SK-N-SH treated with all-trans-retinoic acid at 6 μM for 48 hours (cell line): ENCODE data around the gene SLC39A1.

Experiments used
- ATAC-seq: fragments of 200-7000 bp; cut with Tn5 transposase; 3 replicates; pipeline ENCODE4 v1.9.1; 2020; ENCODE audit warnings: mild to moderate bottlenecking, moderate library complexity
- ARNTL ChIP-seq: fragments of 450-650 bp; formaldehyde crosslinking; IDR thresholded peaks from 2 replicates; pipeline ENCODE4 v1.5.0; 2020; ENCODE audit warnings: low read depth, mild to moderate bottlenecking, moderate library complexity, borderline replicate concordance
- BACH2 ChIP-seq: fragments of 250-450 bp; sonication (Bioruptor Pico); IDR thresholded peaks from 2 replicates; pipeline ENCODE4 v1.9.0; 2021; ENCODE audit warnings: mild to moderate bottlenecking, borderline replicate concordance
- CREB5 ChIP-seq: fragments of 250-450 bp; sonication (Bioruptor Pico); IDR thresholded peaks from 2 replicates; pipeline ENCODE4 v1.5.1; 2020; ENCODE audit warnings: low read depth, mild to moderate bottlenecking, moderate library complexity
- CSDC2 ChIP-seq: fragments of 250-450 bp; sonication (Bioruptor Pico); IDR thresholded peaks from 2 replicates; pipeline ENCODE4 v1.5.0; 2020; ENCODE audit warnings: mild to moderate bottlenecking, moderate library complexity
- ESRRG ChIP-seq: fragments of 250-450 bp; sonication (Bioruptor Pico); IDR thresholded peaks from 2 replicates; pipeline ENCODE4 v1.6.1; 2021; ENCODE audit warnings: mild to moderate bottlenecking
- GLIS3 ChIP-seq: fragments of 250-450 bp; sonication (Bioruptor Pico); IDR thresholded peaks from 2 replicates; pipeline ENCODE4 v1.5.0; 2020; ENCODE audit warnings: mild to moderate bottlenecking, moderate library complexity
- ISL1 ChIP-seq: fragments of 250-450 bp; sonication (Bioruptor Pico); IDR thresholded peaks from 2 replicates; pipeline ENCODE4 v2.1.2; 2022; ENCODE audit warnings: mild to moderate bottlenecking, moderate library complexity
- OSR1 ChIP-seq: fragments of 250-450 bp; sonication (Bioruptor Pico); IDR thresholded peaks from 2 replicates; pipeline ENCODE4 v1.8.0; 2022; ENCODE audit warnings: moderate library complexity, mild to moderate bottlenecking, inconsistent platforms
- PPARA ChIP-seq: fragments of 250-450 bp; sonication (Bioruptor Pico); IDR thresholded peaks from 2 replicates; pipeline ENCODE4 v1.5.0; 2020; ENCODE audit warnings: mild to moderate bottlenecking, borderline replicate concordance
- RARB ChIP-seq: fragments of 250-450 bp; sonication (Bioruptor Pico); IDR thresholded peaks from 2 replicates; pipeline ENCODE4 v1.8.0; 2021; ENCODE audit warnings: mild to moderate bottlenecking, moderate library complexity
- SNAI2 ChIP-seq: fragments of 250-450 bp; sonication (Bioruptor Pico); IDR thresholded peaks from 2 replicates; pipeline ENCODE4 v1.5.0; 2020; ENCODE audit warnings: mild to moderate bottlenecking, moderate library complexity
- TCF4 ChIP-seq: fragments of 250-450 bp; sonication (Bioruptor Pico); IDR thresholded peaks from 2 replicates; pipeline ENCODE4 v1.8.0; 2021; ENCODE audit warnings: mild to moderate bottlenecking, moderate library complexity, borderline replicate concordance
- TOX ChIP-seq: fragments of 250-450 bp; sonication (Bioruptor Pico); IDR thresholded peaks from 2 replicates; pipeline ENCODE4 v1.8.0; 2021; ENCODE audit warnings: mild to moderate bottlenecking, moderate library complexity, borderline replicate concordance
- TSHZ2 ChIP-seq: fragments of 250-450 bp; sonication (Bioruptor Pico); IDR thresholded peaks from 2 replicates; pipeline ENCODE4 v1.5.0; 2020; ENCODE audit warnings: mild to moderate bottlenecking, moderate library complexity
- ZC3H10 ChIP-seq: fragments of 250-450 bp; sonication (Bioruptor Pico); IDR thresholded peaks from 2 replicates; pipeline ENCODE4 v1.5.1; 2021; ENCODE audit warnings: mild to moderate bottlenecking, moderate library complexity
- ZFP3 ChIP-seq: fragments of 250-450 bp; sonication (Bioruptor Pico); IDR thresholded peaks from 2 replicates; pipeline ENCODE4 v1.5.0; 2020; ENCODE audit warnings: mild to moderate bottlenecking, moderate library complexity
- ZFP30 ChIP-seq: fragments of 450-650 bp; formaldehyde crosslinking; IDR thresholded peaks from 2 replicates; pipeline ENCODE4 v1.5.0; 2022; ENCODE audit warnings: mild to moderate bottlenecking, moderate library complexity
- ZNF565 ChIP-seq: fragments of 450-650 bp; formaldehyde crosslinking; conservative IDR thresholded peaks from 2 replicates; pipeline ENCODE4 v1.5.0; 2020; ENCODE audit warnings: low read depth, mild to moderate bottlenecking, moderate library complexity
- ZNF70 ChIP-seq: fragments of 450-650 bp; formaldehyde crosslinking; IDR thresholded peaks from 2 replicates; pipeline ENCODE4 v1.5.0; 2020; ENCODE audit warnings: mild to moderate bottlenecking, moderate library complexity
- ZNF8 ChIP-seq: fragments of 450-650 bp; formaldehyde crosslinking; IDR thresholded peaks from 2 replicates; pipeline ENCODE4 v1.5.0; 2020; ENCODE audit warnings: mild to moderate bottlenecking, moderate library complexity
- TF ChIP-seq, protein P1 (sequence below): fragments of 250-450 bp; sonication (Bioruptor Pico); IDR thresholded peaks from 2 replicates; pipeline ENCODE4 v1.8.0; 2021; ENCODE audit warnings: low read depth, mild to moderate bottlenecking, moderate library complexity, borderline replicate concordance
- TF ChIP-seq, protein P2 (sequence below): fragments of 250-450 bp; sonication (Bioruptor Pico); IDR thresholded peaks from 2 replicates; pipeline ENCODE4 v1.5.1; 2021; ENCODE audit warnings: mild to moderate bottlenecking, moderate library complexity
- TF ChIP-seq, protein P3 (sequence below): fragments of 250-450 bp; sonication (Bioruptor Pico); IDR thresholded peaks from 2 replicates; pipeline ENCODE4 v1.8.0; 2020; ENCODE audit warnings: mild to moderate bottlenecking, moderate library complexity, borderline replicate concordance

SLC39A1 gene

GRCh38 chr1:153958961-153959260 lies 4.4 kb downstream of the SLC39A1 start:
- TF ChIP-seq TOX (no peak), PPARA (CRISPR knock-in tag) (no peak), ZNF8 (CRISPR knock-in tag) (no peak), ZFP30 (CRISPR knock-in tag) (no peak), ARNTL (CRISPR knock-in tag) (no peak), ZNF70 (CRISPR knock-in tag) (no peak), RARB (CRISPR knock-in tag) (no peak)
- TF ChIP-seq, protein P1, sequence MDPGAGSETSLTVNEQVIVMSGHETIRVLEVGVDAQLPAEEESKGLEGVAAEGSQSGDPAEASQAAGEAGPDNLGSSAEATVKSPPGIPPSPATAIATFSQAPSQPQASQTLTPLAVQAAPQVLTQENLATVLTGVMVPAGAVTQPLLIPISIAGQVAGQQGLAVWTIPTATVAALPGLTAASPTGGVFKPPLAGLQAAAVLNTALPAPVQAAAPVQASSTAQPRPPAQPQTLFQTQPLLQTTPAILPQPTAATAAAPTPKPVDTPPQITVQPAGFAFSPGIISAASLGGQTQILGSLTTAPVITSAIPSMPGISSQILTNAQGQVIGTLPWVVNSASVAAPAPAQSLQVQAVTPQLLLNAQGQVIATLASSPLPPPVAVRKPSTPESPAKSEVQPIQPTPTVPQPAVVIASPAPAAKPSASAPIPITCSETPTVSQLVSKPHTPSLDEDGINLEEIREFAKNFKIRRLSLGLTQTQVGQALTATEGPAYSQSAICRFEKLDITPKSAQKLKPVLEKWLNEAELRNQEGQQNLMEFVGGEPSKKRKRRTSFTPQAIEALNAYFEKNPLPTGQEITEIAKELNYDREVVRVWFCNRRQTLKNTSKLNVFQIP (CRISPR knock-in tag), result no peak
- TF ChIP-seq, protein P2, sequence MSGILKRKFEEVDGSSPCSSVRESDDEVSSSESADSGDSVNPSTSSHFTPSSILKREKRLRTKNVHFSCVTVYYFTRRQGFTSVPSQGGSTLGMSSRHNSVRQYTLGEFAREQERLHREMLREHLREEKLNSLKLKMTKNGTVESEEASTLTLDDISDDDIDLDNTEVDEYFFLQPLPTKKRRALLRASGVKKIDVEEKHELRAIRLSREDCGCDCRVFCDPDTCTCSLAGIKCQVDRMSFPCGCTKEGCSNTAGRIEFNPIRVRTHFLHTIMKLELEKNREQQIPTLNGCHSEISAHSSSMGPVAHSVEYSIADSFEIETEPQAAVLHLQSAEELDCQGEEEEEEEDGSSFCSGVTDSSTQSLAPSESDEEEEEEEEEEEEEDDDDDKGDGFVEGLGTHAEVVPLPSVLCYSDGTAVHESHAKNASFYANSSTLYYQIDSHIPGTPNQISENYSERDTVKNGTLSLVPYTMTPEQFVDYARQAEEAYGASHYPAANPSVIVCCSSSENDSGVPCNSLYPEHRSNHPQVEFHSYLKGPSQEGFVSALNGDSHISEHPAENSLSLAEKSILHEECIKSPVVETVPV (CRISPR knock-in tag), result no peak
- TF ChIP-seq, all 23 proteins: peak for 0

GRCh38 chr1:153958111-153958960 lies 5.0 kb downstream of the SLC39A1 start, which contains the start of gene CRTC2:
Gene CRTC2, minus strand, starts transcription at chr1:153958612. Its CDS starts 115 bp downstream, at chr1:153958497.
- TF ChIP-seq CSDC2, result no peak
- TF ChIP-seq ZFP3 (CRISPR knock-in tag), result peak; percentile 72
- TF ChIP-seq OSR1 (CRISPR knock-in tag), result no peak
- TF ChIP-seq, protein P1 (CRISPR knock-in tag), result peak; percentile 42; the same call in 1 of the 2 replicates
- TF ChIP-seq ISL1 (CRISPR knock-in tag), result no peak
- peak; percentile 75 for TF ChIP-seq ZC3H10 (CRISPR knock-in tag)
- TF ChIP-seq PPARA (CRISPR knock-in tag), result no peak
- TF ChIP-seq CREB5 (CRISPR knock-in tag), result no peak
- peak; percentile 93 for TF ChIP-seq TSHZ2 (CRISPR knock-in tag)
- TF ChIP-seq ZNF565, result no peak
- TF ChIP-seq, protein P2 (CRISPR knock-in tag), result no peak
- TF ChIP-seq, protein P3, sequence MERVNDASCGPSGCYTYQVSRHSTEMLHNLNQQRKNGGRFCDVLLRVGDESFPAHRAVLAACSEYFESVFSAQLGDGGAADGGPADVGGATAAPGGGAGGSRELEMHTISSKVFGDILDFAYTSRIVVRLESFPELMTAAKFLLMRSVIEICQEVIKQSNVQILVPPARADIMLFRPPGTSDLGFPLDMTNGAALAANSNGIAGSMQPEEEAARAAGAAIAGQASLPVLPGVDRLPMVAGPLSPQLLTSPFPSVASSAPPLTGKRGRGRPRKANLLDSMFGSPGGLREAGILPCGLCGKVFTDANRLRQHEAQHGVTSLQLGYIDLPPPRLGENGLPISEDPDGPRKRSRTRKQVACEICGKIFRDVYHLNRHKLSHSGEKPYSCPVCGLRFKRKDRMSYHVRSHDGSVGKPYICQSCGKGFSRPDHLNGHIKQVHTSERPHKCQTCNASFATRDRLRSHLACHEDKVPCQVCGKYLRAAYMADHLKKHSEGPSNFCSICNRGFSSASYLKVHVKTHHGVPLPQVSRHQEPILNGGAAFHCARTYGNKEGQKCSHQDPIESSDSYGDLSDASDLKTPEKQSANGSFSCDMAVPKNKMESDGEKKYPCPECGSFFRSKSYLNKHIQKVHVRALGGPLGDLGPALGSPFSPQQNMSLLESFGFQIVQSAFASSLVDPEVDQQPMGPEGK (CRISPR knock-in tag), result peak; percentile 50; the same call in 1 of the 2 replicates
- TF ChIP-seq ARNTL (CRISPR knock-in tag), result no peak
- TF ChIP-seq ESRRG (CRISPR knock-in tag), result no peak
- no peak for TF ChIP-seq ZFP30 (CRISPR knock-in tag)
- 0 out of 2 replicates have a peak, but pooled peaks have one; percentile 47 for TF ChIP-seq RARB (CRISPR knock-in tag)
- TF ChIP-seq ZNF70 (CRISPR knock-in tag), result no peak; the same call in 1 of the 2 replicates
- TF ChIP-seq ZNF8 (CRISPR knock-in tag), result no peak
- TF ChIP-seq SNAI2 (CRISPR knock-in tag), result no peak
- peak; percentile 66; the same call in 1 of the 2 replicates for TF ChIP-seq GLIS3 (CRISPR knock-in tag)
- no peak for TF ChIP-seq TCF4 (CRISPR knock-in tag)
- 0 out of 2 replicates have a peak, but pooled peaks have one; percentile 30 for TF ChIP-seq TOX
- TF ChIP-seq BACH2 (CRISPR knock-in tag), result no peak
- peak; percentile 87 for ATAC-seq

More at GRCh38 chr1:153958961-153959260, 4.4 kb downstream of the SLC39A1 start:
- ATAC-seq, result no peak
